ENCODE data around the gene CHD1L. TPM values are rescaled to one million over a fixed set of nuclear protein-coding genes. Genes with fewer than 3 reads are reported as not detected.
A peak's percentile ranks its signal among the peaks of the same experiment; 100 is the strongest.
"Not testable (repeated sequence)": the region's sequence is repeated elsewhere in the genome, so short reads cannot be mapped to it uniquely, and the experiment has no call there.

The CHD1L gene
- total and polyA plus RNA-seq, 2 experiments from 2014 or later: 29.8 to 43.9 TPM

DNA sequence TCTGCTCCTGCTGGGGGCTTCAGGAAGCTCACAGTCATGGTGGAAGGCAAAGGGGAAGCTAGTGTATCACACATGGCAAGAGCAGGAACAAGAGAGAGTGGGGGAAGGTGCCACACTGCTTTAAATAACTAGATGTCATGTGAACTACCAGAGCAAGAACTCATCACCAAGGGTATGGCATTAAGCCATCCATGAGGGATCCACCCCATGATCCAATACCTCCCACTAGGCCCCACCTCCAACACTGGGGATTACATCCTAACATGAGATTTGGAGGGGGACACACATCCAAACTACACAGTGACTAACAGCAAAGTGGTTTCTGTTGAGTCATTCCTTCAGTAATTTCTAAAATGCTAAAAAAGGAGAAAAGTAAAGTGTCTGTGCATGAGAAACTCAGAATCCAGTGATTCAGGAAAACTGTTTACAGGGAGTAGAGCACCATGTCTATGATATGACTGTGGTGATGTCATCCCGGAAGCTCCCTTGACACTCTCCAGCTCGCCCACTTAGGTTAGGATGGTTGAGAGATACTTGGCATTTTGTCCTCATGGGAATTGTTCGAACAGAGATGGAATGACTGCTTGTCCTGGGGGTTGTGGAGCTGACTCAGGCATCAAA is 50.3 kb downstream of the CHD1L start:
- Histone ChIP-seq H3K79me2 (replicated peaks; ENCODE audit: insufficient read depth) (no peaks in the 10 kb centered on the region), H2AFZ (no peak overlapping the region), H3K27me3 (ENCODE audit: insufficient read depth) (no peaks in the 10 kb centered on the region), H3K4me3 (no peak overlapping the region), H4K20me1 (replicated peaks; ENCODE audit: insufficient read depth) (0 out of 2 replicates have a peak, but pooled peaks cover 3% of the 10 kb centered on the region), H3K4me1 (ENCODE audit: insufficient read depth) (no peaks in the 10 kb centered on the region), H3F3A (replicated peaks; ENCODE audit: low read depth) (no peaks in the 10 kb centered on the region), H3K4me2 (no peak overlapping the region), H3K9me2 (ENCODE audit: insufficient read depth) (no peaks in the 10 kb centered on the region; the same call in 1 of the 2 replicates), H3K27ac (ENCODE audit: low read depth) (no peak overlapping the region), H3K36me3 (ENCODE audit: insufficient read depth) (peaks cover 29% of the 10 kb centered on the region)
- no peaks in the 10 kb centered on the region for H3K4me1 Mint-ChIP-seq
- no peak for TF ChIP-seq STAT1 (IDR thresholded peaks at IDR 0.05; ENCODE audit: unreplicated experiment)
- TF ChIP-seq ZNF114 (CRISPR knock-in tag; IDR thresholded peaks at IDR 0.05): no peak
- no peak for TF ChIP-seq NANOG (IDR thresholded peaks at IDR 0.05; ENCODE audit: borderline replicate concordance)
- TF ChIP-seq POLR2AphosphoS5 (IDR thresholded peaks at IDR 0.05; ENCODE audit: low read depth): no peak
- H3K27me3 Mint-ChIP-seq (ENCODE audit: insufficient read depth, low read depth, poor library complexity): peaks cover 2% of the 10 kb centered on the region
- ATAC-seq: no peak
- no peak for DNase-seq (ENCODE audit: low spot score)
- H3K9me3 Mint-ChIP-seq: peaks cover 11% of the 10 kb centered on the region
- H3K4me3 Mint-ChIP-seq: no peak overlapping the region
- peaks cover 97% of the 10 kb centered on the region for H3K36me3 Mint-ChIP-seq (ENCODE audit: low read depth)
- peak overlapping the region; percentile 47; the same call in 1 of the 2 replicates for H3K27ac Mint-ChIP-seq

DNA sequence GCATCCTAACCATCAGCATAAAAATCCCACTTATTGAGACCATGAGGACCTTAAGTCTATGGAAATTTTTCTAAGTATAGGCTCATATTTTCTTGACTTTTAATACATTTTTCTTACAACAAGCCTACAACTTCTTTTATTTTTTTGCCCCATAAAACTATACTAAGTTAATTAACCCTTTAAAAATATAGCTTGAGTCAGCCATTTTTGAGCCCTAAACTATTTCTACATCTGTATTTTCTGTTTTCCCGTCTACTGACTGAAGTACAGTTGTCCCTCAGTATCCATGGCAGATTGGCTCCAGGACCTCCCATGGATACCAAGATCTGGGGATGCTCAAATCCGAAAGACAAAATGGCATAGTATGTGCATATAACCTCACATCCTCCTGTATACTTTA is 55.0 kb downstream of the CHD1L start:
- peaks cover 36% of the 10 kb centered on the region for H3K36me3 ChIP-seq (ENCODE audit: insufficient read depth)
- no peak overlapping the region for H2AFZ ChIP-seq
- Mint-ChIP-seq H3K27me3 (ENCODE audit: insufficient read depth, low read depth, poor library complexity) (peaks cover 7% of the 10 kb centered on the region), H3K4me1 (no peaks in the 10 kb centered on the region), H3K27ac (no peak overlapping the region), H3K9me3 (peaks cover 55% of the 10 kb centered on the region), H3K4me3 (no peak overlapping the region), H3K36me3 (ENCODE audit: low read depth) (peaks cover 97% of the 10 kb centered on the region)
- H3K9me2 ChIP-seq (ENCODE audit: insufficient read depth): no peaks in the 10 kb centered on the region; the same call in 1 of the 2 replicates
- no peaks in the 10 kb centered on the region for H3K4me1 ChIP-seq (ENCODE audit: insufficient read depth)
- TF ChIP-seq CREB1 (CRISPR knock-in tag; IDR thresholded peaks at IDR 0.05; ENCODE audit: low read depth) (no peak), EZH2 (IDR thresholded peaks at IDR 0.05; ENCODE audit: low read depth, unreplicated experiment) (no peak), ZNF331 (CRISPR knock-in tag; IDR thresholded peaks at IDR 0.05; ENCODE audit: low read depth) (no peak), POLR2AphosphoS5 (IDR thresholded peaks at IDR 0.05; ENCODE audit: low read depth) (no peak), STAT1 (IDR thresholded peaks at IDR 0.05; ENCODE audit: unreplicated experiment) (no peak), JUNB (IDR thresholded peaks at IDR 0.05; ENCODE audit: unreplicated experiment) (no peak), NANOG (IDR thresholded peaks at IDR 0.05; ENCODE audit: borderline replicate concordance) (no peak), EZH2phosphoT487 (IDR thresholded peaks at IDR 0.05; ENCODE audit: unreplicated experiment) (no peak), ZNF114 (CRISPR knock-in tag; IDR thresholded peaks at IDR 0.05) (no peak)
- TF ChIP-seq, protein P1, sequence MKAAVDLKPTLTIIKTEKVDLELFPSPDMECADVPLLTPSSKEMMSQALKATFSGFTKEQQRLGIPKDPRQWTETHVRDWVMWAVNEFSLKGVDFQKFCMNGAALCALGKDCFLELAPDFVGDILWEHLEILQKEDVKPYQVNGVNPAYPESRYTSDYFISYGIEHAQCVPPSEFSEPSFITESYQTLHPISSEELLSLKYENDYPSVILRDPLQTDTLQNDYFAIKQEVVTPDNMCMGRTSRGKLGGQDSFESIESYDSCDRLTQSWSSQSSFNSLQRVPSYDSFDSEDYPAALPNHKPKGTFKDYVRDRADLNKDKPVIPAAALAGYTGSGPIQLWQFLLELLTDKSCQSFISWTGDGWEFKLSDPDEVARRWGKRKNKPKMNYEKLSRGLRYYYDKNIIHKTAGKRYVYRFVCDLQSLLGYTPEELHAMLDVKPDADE (IDR thresholded peaks at IDR 0.05): no peak
- TF ChIP-seq, protein P2, sequence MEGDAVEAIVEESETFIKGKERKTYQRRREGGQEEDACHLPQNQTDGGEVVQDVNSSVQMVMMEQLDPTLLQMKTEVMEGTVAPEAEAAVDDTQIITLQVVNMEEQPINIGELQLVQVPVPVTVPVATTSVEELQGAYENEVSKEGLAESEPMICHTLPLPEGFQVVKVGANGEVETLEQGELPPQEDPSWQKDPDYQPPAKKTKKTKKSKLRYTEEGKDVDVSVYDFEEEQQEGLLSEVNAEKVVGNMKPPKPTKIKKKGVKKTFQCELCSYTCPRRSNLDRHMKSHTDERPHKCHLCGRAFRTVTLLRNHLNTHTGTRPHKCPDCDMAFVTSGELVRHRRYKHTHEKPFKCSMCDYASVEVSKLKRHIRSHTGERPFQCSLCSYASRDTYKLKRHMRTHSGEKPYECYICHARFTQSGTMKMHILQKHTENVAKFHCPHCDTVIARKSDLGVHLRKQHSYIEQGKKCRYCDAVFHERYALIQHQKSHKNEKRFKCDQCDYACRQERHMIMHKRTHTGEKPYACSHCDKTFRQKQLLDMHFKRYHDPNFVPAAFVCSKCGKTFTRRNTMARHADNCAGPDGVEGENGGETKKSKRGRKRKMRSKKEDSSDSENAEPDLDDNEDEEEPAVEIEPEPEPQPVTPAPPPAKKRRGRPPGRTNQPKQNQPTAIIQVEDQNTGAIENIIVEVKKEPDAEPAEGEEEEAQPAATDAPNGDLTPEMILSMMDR (conservative IDR thresholded peaks at IDR 0.05; ENCODE audit: low read depth in 2 of 2): no peak
- TF ChIP-seq, protein P3, sequence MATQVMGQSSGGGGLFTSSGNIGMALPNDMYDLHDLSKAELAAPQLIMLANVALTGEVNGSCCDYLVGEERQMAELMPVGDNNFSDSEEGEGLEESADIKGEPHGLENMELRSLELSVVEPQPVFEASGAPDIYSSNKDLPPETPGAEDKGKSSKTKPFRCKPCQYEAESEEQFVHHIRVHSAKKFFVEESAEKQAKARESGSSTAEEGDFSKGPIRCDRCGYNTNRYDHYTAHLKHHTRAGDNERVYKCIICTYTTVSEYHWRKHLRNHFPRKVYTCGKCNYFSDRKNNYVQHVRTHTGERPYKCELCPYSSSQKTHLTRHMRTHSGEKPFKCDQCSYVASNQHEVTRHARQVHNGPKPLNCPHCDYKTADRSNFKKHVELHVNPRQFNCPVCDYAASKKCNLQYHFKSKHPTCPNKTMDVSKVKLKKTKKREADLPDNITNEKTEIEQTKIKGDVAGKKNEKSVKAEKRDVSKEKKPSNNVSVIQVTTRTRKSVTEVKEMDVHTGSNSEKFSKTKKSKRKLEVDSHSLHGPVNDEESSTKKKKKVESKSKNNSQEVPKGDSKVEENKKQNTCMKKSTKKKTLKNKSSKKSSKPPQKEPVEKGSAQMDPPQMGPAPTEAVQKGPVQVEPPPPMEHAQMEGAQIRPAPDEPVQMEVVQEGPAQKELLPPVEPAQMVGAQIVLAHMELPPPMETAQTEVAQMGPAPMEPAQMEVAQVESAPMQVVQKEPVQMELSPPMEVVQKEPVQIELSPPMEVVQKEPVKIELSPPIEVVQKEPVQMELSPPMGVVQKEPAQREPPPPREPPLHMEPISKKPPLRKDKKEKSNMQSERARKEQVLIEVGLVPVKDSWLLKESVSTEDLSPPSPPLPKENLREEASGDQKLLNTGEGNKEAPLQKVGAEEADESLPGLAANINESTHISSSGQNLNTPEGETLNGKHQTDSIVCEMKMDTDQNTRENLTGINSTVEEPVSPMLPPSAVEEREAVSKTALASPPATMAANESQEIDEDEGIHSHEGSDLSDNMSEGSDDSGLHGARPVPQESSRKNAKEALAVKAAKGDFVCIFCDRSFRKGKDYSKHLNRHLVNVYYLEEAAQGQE (IDR thresholded peaks at IDR 0.05; ENCODE audit: unreplicated experiment): no peak
- no peaks in the 10 kb centered on the region for H3K79me2 ChIP-seq (replicated peaks; ENCODE audit: insufficient read depth)
- H3F3A ChIP-seq (replicated peaks; ENCODE audit: low read depth): no peaks in the 10 kb centered on the region
- no peaks in the 10 kb centered on the region for H3K27me3 ChIP-seq (ENCODE audit: insufficient read depth)
- H4K20me1 ChIP-seq (replicated peaks; ENCODE audit: insufficient read depth): no peaks in the 10 kb centered on the region
- no peak for DNase-seq (ENCODE audit: low spot score)
- no peak overlapping the region for H3K4me3 ChIP-seq
- ATAC-seq: no peak
- no peak overlapping the region for H3K4me2 ChIP-seq
- H3K27ac ChIP-seq (ENCODE audit: low read depth): no peak overlapping the region

DNA sequence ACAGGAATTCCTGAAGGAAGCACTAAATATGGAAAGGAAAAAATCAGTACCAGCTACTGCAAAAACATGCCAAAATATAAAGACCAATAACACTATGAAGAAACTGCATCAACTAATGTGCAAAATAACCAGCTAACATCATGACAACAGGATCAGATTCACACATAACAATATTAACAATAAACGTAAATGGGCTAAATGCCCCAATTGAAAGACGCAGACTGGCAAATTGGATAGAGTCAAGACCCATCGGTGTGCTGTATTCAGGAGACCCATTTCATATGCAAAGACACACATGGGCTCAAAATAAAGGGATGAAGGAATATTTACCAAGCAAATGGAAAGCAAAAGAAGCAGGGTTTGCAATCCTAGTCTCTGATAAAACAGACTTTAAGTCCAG is 63.3 kb downstream of the CHD1L start:
- H3K27ac ChIP-seq (ENCODE audit: low read depth); H3K9me2 ChIP-seq (ENCODE audit: insufficient read depth); H2AFZ ChIP-seq; H3K4me2 ChIP-seq; H3K4me1 ChIP-seq (ENCODE audit: insufficient read depth); H3K4me1 Mint-ChIP-seq; DNase-seq (ENCODE audit: low spot score); H3K4me3 Mint-ChIP-seq; H4K20me1 ChIP-seq (replicated peaks; ENCODE audit: insufficient read depth); H3K4me3 ChIP-seq; H3F3A ChIP-seq (replicated peaks; ENCODE audit: low read depth); H3K27me3 ChIP-seq (ENCODE audit: insufficient read depth); ATAC-seq; H3K79me2 ChIP-seq (replicated peaks; ENCODE audit: insufficient read depth); H3K27ac Mint-ChIP-seq: not testable (repeated sequence)
- H3K27me3 Mint-ChIP-seq (ENCODE audit: insufficient read depth, low read depth, poor library complexity): peaks cover 14% of the 10 kb centered on the region
- H3K36me3 ChIP-seq (ENCODE audit: insufficient read depth): peaks cover 17% of the 10 kb centered on the region
- H3K9me3 Mint-ChIP-seq: peaks cover 94% of the 10 kb centered on the region
- H3K36me3 Mint-ChIP-seq (ENCODE audit: low read depth): peaks cover 71% of the 10 kb centered on the region

All from GM23338 (cell line).